Mammary epithelial cell (primary cell): ENCODE measurements around the gene BRSK1.

ENCODE experiments used
- EZH2 ChIP-seq: IDR thresholded peaks from 2 replicates; pipeline ENCODE4 v1.6.1; 2012; ENCODE audit warnings: low read length, inconsistent platforms, borderline replicate concordance
- TF ChIP-seq, protein P1 (sequence below), 2 donors: IDR thresholded peaks in 1 of 2; conservative IDR thresholded peaks in 1 of 2; 2 replicates each; pipeline ENCODE4 v1.5.1; 2011 to 2012; ENCODE audit warnings: inconsistent platforms in 2 of 2, low read length in 2 of 2, mild to moderate bottlenecking in 2 of 2, control low read depth in 1 of 2, low read depth in 1 of 2; ENCODE audit not compliant: insufficient read depth in 1 of 2; ENCODE audit errors: extremely low read depth in 1 of 2

DNA sequence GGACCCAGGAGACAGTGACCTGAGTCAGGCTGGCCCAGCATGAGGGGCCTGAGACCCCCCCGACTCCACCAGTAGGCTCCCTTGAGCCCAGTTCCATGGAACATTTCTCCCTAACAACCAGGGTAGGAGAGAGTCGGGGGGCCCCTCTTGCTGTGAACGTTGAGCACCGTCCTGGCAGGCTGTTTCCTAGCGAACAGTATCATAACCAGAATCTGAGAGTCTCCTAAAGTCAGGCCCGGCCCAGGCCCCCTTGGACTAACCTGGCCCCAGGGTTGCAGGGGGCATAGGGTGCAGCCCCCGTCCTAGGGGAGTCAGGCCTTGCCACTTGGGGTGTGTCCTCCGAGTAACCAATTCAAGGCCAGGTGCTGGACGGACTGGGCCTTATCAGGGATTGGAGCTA, 27.6 kb downstream of the BRSK1 start:
- TF ChIP-seq, protein P1, sequence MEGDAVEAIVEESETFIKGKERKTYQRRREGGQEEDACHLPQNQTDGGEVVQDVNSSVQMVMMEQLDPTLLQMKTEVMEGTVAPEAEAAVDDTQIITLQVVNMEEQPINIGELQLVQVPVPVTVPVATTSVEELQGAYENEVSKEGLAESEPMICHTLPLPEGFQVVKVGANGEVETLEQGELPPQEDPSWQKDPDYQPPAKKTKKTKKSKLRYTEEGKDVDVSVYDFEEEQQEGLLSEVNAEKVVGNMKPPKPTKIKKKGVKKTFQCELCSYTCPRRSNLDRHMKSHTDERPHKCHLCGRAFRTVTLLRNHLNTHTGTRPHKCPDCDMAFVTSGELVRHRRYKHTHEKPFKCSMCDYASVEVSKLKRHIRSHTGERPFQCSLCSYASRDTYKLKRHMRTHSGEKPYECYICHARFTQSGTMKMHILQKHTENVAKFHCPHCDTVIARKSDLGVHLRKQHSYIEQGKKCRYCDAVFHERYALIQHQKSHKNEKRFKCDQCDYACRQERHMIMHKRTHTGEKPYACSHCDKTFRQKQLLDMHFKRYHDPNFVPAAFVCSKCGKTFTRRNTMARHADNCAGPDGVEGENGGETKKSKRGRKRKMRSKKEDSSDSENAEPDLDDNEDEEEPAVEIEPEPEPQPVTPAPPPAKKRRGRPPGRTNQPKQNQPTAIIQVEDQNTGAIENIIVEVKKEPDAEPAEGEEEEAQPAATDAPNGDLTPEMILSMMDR (conservative IDR thresholded peaks at IDR 0.05 in 1 of 2, IDR thresholded peaks at IDR 0.05 in 1 of 2; ENCODE audit: extremely low read depth in 1 of 2, insufficient read depth in 1 of 2, low read depth in 1 of 2, low read length in 2 of 2) = no peak
- no peak for TF ChIP-seq EZH2
